K562 (cell line): Measurements from ENCODE around the gene HRC. TPM values are rescaled to one million over a fixed set of nuclear protein-coding genes. Genes with fewer than 3 reads are reported as not detected.

ENCODE experiments used
- FOXK1 ChIP-seq: sonication (generic); formaldehyde crosslinking; IDR thresholded peaks from 2 replicates; pipeline ENCODE4 v1.8.0; 2022; ENCODE audit warnings: missing genetic modification reagents, mild to moderate bottlenecking, borderline replicate concordance
- KHSRP ChIP-seq: fragments of 450-650 bp; IDR thresholded peaks from 2 replicates; pipeline ENCODE4 v1.6.1; 2017
- MTA3 ChIP-seq: fragments of 450-650 bp; formaldehyde crosslinking; IDR thresholded peaks from 2 replicates; pipeline ENCODE4 v1.6.1; 2017; ENCODE audit warnings: mild to moderate bottlenecking, borderline replicate concordance
- NR2C1 ChIP-seq, 2 experiments: fragments of 450-650 bp; IDR thresholded peaks; 2 replicates each; pipeline ENCODE4 v1.6.1; 2017; ENCODE audit warnings: mild to moderate bottlenecking in 2 of 2, antibody characterized with exemption in 1 of 2, inconsistent platforms in 1 of 2, missing compliant biosample characterization in 1 of 2, missing genetic modification characterization in 1 of 2
- POLR3G ChIP-seq: IDR thresholded peaks from 2 replicates; pipeline ENCODE4 v1.6.1; 2011; ENCODE audit not compliant: insufficient read length, insufficient replicate concordance; ENCODE audit errors: extremely low read depth
- PURB ChIP-seq: sonication (generic); formaldehyde crosslinking; IDR thresholded peaks from 2 replicates; pipeline ENCODE4 v1.9.0; 2021; ENCODE audit warnings: low read depth, mild to moderate bottlenecking, missing genetic modification reagents
- SUPT5H ChIP-seq: fragments of 450-650 bp; IDR thresholded peaks from 2 replicates; pipeline ENCODE4 v1.6.1; 2016
- TOE1 ChIP-seq, 2 experiments: fragments of 450-650 bp in 1 of 2; sonication (generic) in 1 of 2; formaldehyde crosslinking in 1 of 2; IDR thresholded peaks; 2 replicates each; pipeline versions ENCODE4 v1.7.1 to v1.8.0; 2016 to 2022; ENCODE audit warnings: borderline replicate concordance in 2 of 2, mild to moderate bottlenecking in 2 of 2, antibody characterized with exemption in 1 of 2, inconsistent platforms in 1 of 2, low read depth in 1 of 2, missing genetic modification reagents in 1 of 2, moderate library complexity in 1 of 2
- XRCC3 ChIP-seq: fragments of 450-650 bp; IDR thresholded peaks from 2 replicates; pipeline ENCODE4 v1.6.1; 2017; ENCODE audit warnings: mild to moderate bottlenecking, moderate library complexity
- ZBTB17 ChIP-seq: fragments of 450-650 bp; formaldehyde crosslinking; IDR thresholded peaks from 2 replicates; pipeline ENCODE4 v1.4.0; 2020; ENCODE audit warnings: mild to moderate bottlenecking
- ZC3H4 ChIP-seq: sonication (generic); formaldehyde crosslinking; IDR thresholded peaks from 2 replicates; pipeline ENCODE4 v1.9.0; 2021; ENCODE audit warnings: missing genetic modification reagents, borderline replicate concordance
- ZNF12 ChIP-seq: sonication (generic); formaldehyde crosslinking; IDR thresholded peaks from 2 replicates; pipeline ENCODE4 v1.4.0; 2020; ENCODE audit warnings: mild to moderate bottlenecking, missing genetic modification reagents
- ZNF507 ChIP-seq: conservative IDR thresholded peaks from 2 replicates; pipeline ENCODE4 v1.6.1; 2017; ENCODE audit warnings: missing genetic modification characterization, missing compliant biosample characterization
- ZNF586 ChIP-seq: fragments of 450-650 bp; formaldehyde crosslinking; conservative IDR thresholded peaks from 2 replicates; pipeline ENCODE4 v1.4.0; 2020; ENCODE audit warnings: mild to moderate bottlenecking, moderate library complexity
- ZNF655 ChIP-seq: fragments of 250-450 bp; sonication (Bioruptor Pico); IDR thresholded peaks from 2 replicates; pipeline ENCODE4 v1.5.0; 2021
- ZNF77 ChIP-seq: fragments of 250-450 bp; sonication (Bioruptor Pico); IDR thresholded peaks from 2 replicates; pipeline ENCODE4 v1.5.0; 2020
- polyA plus RNA-seq, 8 experiments: library from polyadenylated mRNA; depleted of rRNA in 4 of 8; stranded (reverse) in 5 of 8; unstranded in 3 of 8; fragments of >200 nt; fragmentation: Nextera tagmentation in 2 of 8; fragmentation: Illumina TruSeq in 1 of 8; extraction: Ambion mirVana in 2 of 8; extraction: Trizol in 1 of 8; gene quantifications; 2 replicates each; pipeline versions ENCODE4 v1.2.1 to v1.2.3, GENCODE V29; 2011 to 2014; ENCODE audit warnings: inconsistent platforms in 1 of 8, missing spikeins in 1 of 8
- total RNA-seq, 7 experiments: library from RNA; depleted of rRNA in 6 of 7; stranded (reverse); fragments of >200 nt in 6 of 7; fragmentation: Illumina TruSeq in 2 of 7; extraction: Trizol in 2 of 7; gene quantifications; 2 replicates each; pipeline versions ENCODE4 v1.2.1 to v1.2.3, GENCODE V29; 2011 to 2021; ENCODE audit warnings: low replicate concordance in 1 of 7
- TF ChIP-seq, protein P1 (sequence below), 2 experiments: fragments of 450-650 bp in 1 of 2; sonication (generic) in 1 of 2; formaldehyde crosslinking in 1 of 2; IDR thresholded peaks; 2 replicates each; pipeline versions ENCODE4 v1.7.1 to v1.9.0; 2016 to 2022; ENCODE audit warnings: inconsistent platforms in 1 of 2, mild to moderate bottlenecking in 1 of 2, missing genetic modification reagents in 1 of 2

HRC gene
- total and polyA plus RNA-seq, 9 of the 15 experiments (the other 6 are each of a cell fraction or from before 2014, with no cell fraction given): 0.66 to 18.7 (median 13.1) TPM

DNA sequence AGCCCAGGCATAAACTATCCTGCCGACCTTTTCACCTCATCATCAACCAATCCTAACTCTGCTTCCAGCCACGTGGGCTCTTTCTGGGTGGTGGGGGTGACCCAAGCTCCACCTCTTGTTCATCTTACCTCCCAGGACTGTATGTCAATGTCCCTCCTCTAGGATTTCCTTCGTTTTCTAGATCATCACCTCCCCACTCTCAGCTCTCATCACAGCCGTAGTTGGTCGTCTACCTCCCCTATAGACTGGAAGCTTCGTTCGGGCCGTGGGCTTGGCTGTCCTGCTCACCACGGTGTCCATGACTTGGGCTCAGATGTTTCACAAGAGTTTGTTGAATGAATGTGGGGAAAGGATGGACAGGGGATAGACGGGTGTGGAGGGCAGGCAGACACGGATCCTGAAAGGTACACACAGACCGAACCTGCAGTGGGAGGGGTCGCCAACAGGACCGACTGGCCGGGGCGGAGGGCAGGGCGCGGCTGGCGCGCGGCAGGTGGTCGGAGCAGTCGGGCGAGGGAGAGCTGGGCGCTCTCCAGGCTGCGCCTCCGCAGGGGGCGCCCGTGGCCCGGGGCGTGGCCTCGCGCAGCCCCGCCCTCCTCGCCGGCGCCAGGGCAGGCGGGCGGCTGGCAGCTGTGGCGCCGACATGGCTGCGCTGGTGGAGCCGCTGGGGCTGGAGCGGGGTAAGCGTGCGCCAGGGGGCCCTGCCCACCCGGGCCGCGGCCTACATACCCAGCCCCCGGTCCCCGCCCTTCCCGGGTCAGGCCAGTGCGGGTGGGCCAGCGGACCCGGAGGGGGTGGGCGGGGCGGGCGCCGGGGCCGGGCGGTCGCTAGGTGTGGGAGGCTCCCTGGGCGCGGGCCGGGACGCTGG lies 41.2 kb downstream of the HRC start, which contains the start of gene LIN7B (continued):
- TF ChIP-seq, protein P1, sequence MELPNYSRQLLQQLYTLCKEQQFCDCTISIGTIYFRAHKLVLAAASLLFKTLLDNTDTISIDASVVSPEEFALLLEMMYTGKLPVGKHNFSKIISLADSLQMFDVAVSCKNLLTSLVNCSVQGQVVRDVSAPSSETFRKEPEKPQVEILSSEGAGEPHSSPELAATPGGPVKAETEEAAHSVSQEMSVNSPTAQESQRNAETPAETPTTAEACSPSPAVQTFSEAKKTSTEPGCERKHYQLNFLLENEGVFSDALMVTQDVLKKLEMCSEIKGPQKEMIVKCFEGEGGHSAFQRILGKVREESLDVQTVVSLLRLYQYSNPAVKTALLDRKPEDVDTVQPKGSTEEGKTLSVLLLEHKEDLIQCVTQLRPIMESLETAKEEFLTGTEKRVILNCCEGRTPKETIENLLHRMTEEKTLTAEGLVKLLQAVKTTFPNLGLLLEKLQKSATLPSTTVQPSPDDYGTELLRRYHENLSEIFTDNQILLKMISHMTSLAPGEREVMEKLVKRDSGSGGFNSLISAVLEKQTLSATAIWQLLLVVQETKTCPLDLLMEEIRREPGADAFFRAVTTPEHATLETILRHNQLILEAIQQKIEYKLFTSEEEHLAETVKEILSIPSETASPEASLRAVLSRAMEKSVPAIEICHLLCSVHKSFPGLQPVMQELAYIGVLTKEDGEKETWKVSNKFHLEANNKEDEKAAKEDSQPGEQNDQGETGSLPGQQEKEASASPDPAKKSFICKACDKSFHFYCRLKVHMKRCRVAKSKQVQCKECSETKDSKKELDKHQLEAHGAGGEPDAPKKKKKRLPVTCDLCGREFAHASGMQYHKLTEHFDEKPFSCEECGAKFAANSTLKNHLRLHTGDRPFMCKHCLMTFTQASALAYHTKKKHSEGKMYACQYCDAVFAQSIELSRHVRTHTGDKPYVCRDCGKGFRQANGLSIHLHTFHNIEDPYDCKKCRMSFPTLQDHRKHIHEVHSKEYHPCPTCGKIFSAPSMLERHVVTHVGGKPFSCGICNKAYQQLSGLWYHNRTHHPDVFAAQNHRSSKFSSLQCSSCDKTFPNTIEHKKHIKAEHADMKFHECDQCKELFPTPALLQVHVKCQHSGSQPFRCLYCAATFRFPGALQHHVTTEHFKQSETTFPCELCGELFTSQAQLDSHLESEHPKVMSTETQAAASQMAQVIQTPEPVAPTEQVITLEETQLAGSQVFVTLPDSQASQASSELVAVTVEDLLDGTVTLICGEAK (IDR thresholded peaks at IDR 0.05): 0 out of 2 replicates have a peak, but pooled peaks have one; percentile 22
- TF ChIP-seq, protein P1 (CRISPR knock-in tag; IDR thresholded peaks at IDR 0.05): no peak
- TF ChIP-seq PURB (no peak), ZNF507 (tag) (no peak), ZNF12 (CRISPR knock-in tag) (no peak), ZBTB17 (no peak), ZNF77 (CRISPR knock-in tag) (no peak), POLR3G (no peak), FOXK1 (CRISPR knock-in tag) (no peak), ZNF655 (no peak), NR2C1 (IDR thresholded peaks at IDR 0.05) (peak; percentile 70; the same call in 1 of the 2 replicates), NR2C1 (tag; IDR thresholded peaks at IDR 0.05) (no peak), MTA3 (peak; percentile 80; the same call in 1 of the 2 replicates), ZC3H4 (CRISPR knock-in tag) (no peak), XRCC3 (no peak), KHSRP (no peak), SUPT5H (peak; percentile 52), ZNF586 (CRISPR knock-in tag) (no peak), TOE1 (IDR thresholded peaks at IDR 0.05; ENCODE audit: borderline replicate concordance) (no peak), TOE1 (CRISPR knock-in tag; IDR thresholded peaks at IDR 0.05; ENCODE audit: borderline replicate concordance, low read depth) (0 out of 2 replicates have a peak, but pooled peaks have one; percentile 31)
